ENCODE measurements around the gene MYG1. TPM values are rescaled to one million over a fixed set of nuclear protein-coding genes. Genes with fewer than 3 reads are reported as not detected.
A peak's percentile ranks its signal among the peaks of the same experiment; 100 is the strongest.

The MYG1 gene
- total and polyA plus RNA-seq, 4 experiments from 2014 or later = 46.0 to 78.2 (median 56.6) TPM

- DNase-seq = no peak
- Histone ChIP-seq H3K27me3 (ENCODE audit: insufficient read depth, low read length) (no peaks in the 10 kb centered on the region), H3K36me3 (ENCODE audit: insufficient read depth, low read length) (no peaks in the 10 kb centered on the region), H3K27ac (ENCODE audit: low read depth, low read length) (no peak overlapping the region), H3K4me1 (ENCODE audit: insufficient read depth, low read length) (peaks cover 7% of the 10 kb centered on the region), H3K9me3 (ENCODE audit: control insufficient read depth in 1 of 2, low read length in 2 of 2) (no peaks in the 10 kb centered on the region), H3K4me3 (ENCODE audit: low read length in 2 of 2) (peak overlapping the region in 1 of 2 donors; percentile 73)
- Mint-ChIP-seq H3K4me3 (peak overlapping the region; percentile 94 to 99 (median 98)), H3K4me1 (peaks cover 11 to 18% (median 14%) of the 10 kb centered on the region in 4 donors), H3K36me3 (no peaks in the 10 kb centered on the region), H3K27me3 (no peaks in the 10 kb centered on the region), H3K27ac (peak overlapping the region in 6 of 7 donors; percentile 5 to 97 (median 58)), H3K9me3 (peaks cover 0 to 1% (median 0%) of the 10 kb centered on the region in 8 donors)
- ChIA-PET CTCF (ENCODE audit: partially characterized antibody) (interaction anchor here (0.5 to 7.0 kb wide), 54 partner anchors 8 to 280 kb away, joined by 3 to 294 read pairs (median 5); partner anchors contain the start of genes AAAS, AMHR2, CSAD and ITGB7), POLR2A (ENCODE audit: partially characterized antibody) (interaction anchor here (0.6 to 4.1 kb wide), 16 partner anchors 11 to 330 kb away, joined by 3 to 111 read pairs (median 3); partner anchors contain the start of genes AAAS, ATP5MC2, MYG1 and PFDN5)
- intact Hi-C loops (cut with micrococcal nuclease) = loop anchor here (1.0 to 2.0 kb wide), 4 partner anchors 21 to 279 kb away; no protein-coding TSS in a partner anchor
Measured at GRCh38 chr12:53345486-53346188, 46.1 kb downstream of the MYG1 start.

- Histone ChIP-seq H3K36me3 (ENCODE audit: insufficient read depth, low read length) (no peaks in the 10 kb centered on the region), H3K4me1 (ENCODE audit: insufficient read depth, low read length) (peaks cover 7% of the 10 kb centered on the region), H3K4me3 (ENCODE audit: low read length in 2 of 2) (no peak overlapping the region), H3K9me3 (ENCODE audit: control insufficient read depth in 1 of 2, low read length in 2 of 2) (no peaks in the 10 kb centered on the region), H3K27ac (ENCODE audit: low read depth, low read length) (no peak overlapping the region), H3K27me3 (ENCODE audit: insufficient read depth, low read length) (no peaks in the 10 kb centered on the region)
- H3K4me3 Mint-ChIP-seq = peak overlapping the region in 3 of 8 donors; percentile 20 to 52 (median 46)
- no peak for DNase-seq
- intact Hi-C loops (cut with micrococcal nuclease) = no loop called here
- H3K4me1 Mint-ChIP-seq = peaks cover 11 to 18% (median 14%) of the 10 kb centered on the region in 4 donors
- ChIA-PET CTCF (ENCODE audit: partially characterized antibody) (interaction anchor here (1.1 to 7.0 kb wide), 8 partner anchors 11 to 186 kb away, joined by 3 to 294 read pairs (median 15); partner anchors contain the start of genes AAAS and SP7), POLR2A (ENCODE audit: partially characterized antibody) (interaction anchor here (4.1 kb wide), 1 partner anchor 22 kb away, joined by 111 read pairs; the partner anchor contains the start of gene AAAS)
- H3K27ac Mint-ChIP-seq = peak overlapping the region in 1 of 7 donors; percentile 7
- H3K36me3 Mint-ChIP-seq = no peaks in the 10 kb centered on the region
- H3K9me3 Mint-ChIP-seq = no peaks in the 10 kb centered on the region
- H3K27me3 Mint-ChIP-seq = no peaks in the 10 kb centered on the region
Measured at GRCh38 chr12:53346491-53346890, 47.0 kb downstream of the MYG1 start.

GRCh38 chr12:53347905-53348304, 48.4 kb downstream of the MYG1 start:
- no peak overlapping the region for H3K4me3 ChIP-seq (ENCODE audit: low read length in 2 of 2)
- Mint-ChIP-seq H3K27me3 (no peaks in the 10 kb centered on the region), H3K4me1 (peaks cover 15 to 24% (median 18%) of the 10 kb centered on the region in 4 donors), H3K36me3 (no peaks in the 10 kb centered on the region), H3K9me3 (no peaks in the 10 kb centered on the region), H3K27ac (no peak overlapping the region), H3K4me3 (no peak overlapping the region)
- POLR2A ChIA-PET (ENCODE audit: partially characterized antibody) = interaction anchor here (1.3 kb wide), 1 partner anchor 24 kb away, joined by 4 read pairs; no protein-coding TSS in a partner anchor
- DNase-seq = no peak
- H3K36me3 ChIP-seq (ENCODE audit: insufficient read depth, low read length) = no peaks in the 10 kb centered on the region
- no peaks in the 10 kb centered on the region for H3K27me3 ChIP-seq (ENCODE audit: insufficient read depth, low read length)
- no peak overlapping the region for H3K27ac ChIP-seq (ENCODE audit: low read depth, low read length)
- peaks cover 7% of the 10 kb centered on the region for H3K4me1 ChIP-seq (ENCODE audit: insufficient read depth, low read length)
- no peaks in the 10 kb centered on the region for H3K9me3 ChIP-seq (ENCODE audit: control insufficient read depth in 1 of 2, low read length in 2 of 2)
- intact Hi-C loops (cut with micrococcal nuclease) = no loop called here
- CTCF ChIA-PET (ENCODE audit: partially characterized antibody) = interaction anchor here (0.7 to 10.8 kb wide), 9 partner anchors 24 to 189 kb away, joined by 3 to 294 read pairs (median 4); partner anchors contain the start of genes AAAS, AMHR2 and NPFF

GRCh38 chr12:53352331-53353256, 53.1 kb downstream of the MYG1 start:
- peak overlapping the region in 4 of 7 donors; percentile 1 to 70 (median 26) for H3K27ac Mint-ChIP-seq
- H3K4me3 ChIP-seq (ENCODE audit: low read length in 2 of 2) = no peak overlapping the region
- H3K36me3 ChIP-seq (ENCODE audit: insufficient read depth, low read length) = no peaks in the 10 kb centered on the region
- no peak overlapping the region for H3K27ac ChIP-seq (ENCODE audit: low read depth, low read length)
- peaks cover 4 to 7% (median 6%) of the 10 kb centered on the region in 4 donors for H3K4me1 Mint-ChIP-seq
- CTCF ChIA-PET (ENCODE audit: partially characterized antibody) = interaction anchor here (0.7 to 10.8 kb wide), 49 partner anchors 8 to 308 kb away, joined by 3 to 203 read pairs (median 5); partner anchors contain the start of genes AAAS, AMHR2, NPFF and PRR13
- no peaks in the 10 kb centered on the region for H3K9me3 Mint-ChIP-seq
- no peaks in the 10 kb centered on the region for H3K27me3 Mint-ChIP-seq
- intact Hi-C loops (cut with micrococcal nuclease) = loop anchor here (1.0 kb wide), 2 partner anchors 30 to 69 kb away; no protein-coding TSS in a partner anchor
- H3K9me3 ChIP-seq (ENCODE audit: control insufficient read depth in 1 of 2, low read length in 2 of 2) = no peaks in the 10 kb centered on the region
- POLR2A ChIA-PET (ENCODE audit: partially characterized antibody) = interaction anchor here (0.5 to 2.0 kb wide), 15 partner anchors 27 to 156 kb away, joined by 3 to 22 read pairs (median 4); partner anchors contain the start of genes AAAS, AMHR2, PRR13 and SP1
- no peaks in the 10 kb centered on the region for H3K36me3 Mint-ChIP-seq
- peak overlapping the region in 2 of 8 donors; percentile 1 to 7 for H3K4me3 Mint-ChIP-seq
- peak; percentile 82 to 84 (median 84) for DNase-seq
- H3K27me3 ChIP-seq (ENCODE audit: insufficient read depth, low read length) = no peaks in the 10 kb centered on the region
- H3K4me1 ChIP-seq (ENCODE audit: insufficient read depth, low read length) = no peaks in the 10 kb centered on the region

GRCh38 chr12:53353257-53353655, 53.8 kb downstream of the MYG1 start:
- Histone ChIP-seq H3K4me1 (ENCODE audit: insufficient read depth, low read length) (no peaks in the 10 kb centered on the region), H3K36me3 (ENCODE audit: insufficient read depth, low read length) (no peaks in the 10 kb centered on the region), H3K27me3 (ENCODE audit: insufficient read depth, low read length) (no peaks in the 10 kb centered on the region), H3K9me3 (ENCODE audit: control insufficient read depth in 1 of 2, low read length in 2 of 2) (no peaks in the 10 kb centered on the region), H3K27ac (ENCODE audit: low read depth, low read length) (no peak overlapping the region), H3K4me3 (ENCODE audit: low read length in 2 of 2) (no peak overlapping the region)
- Mint-ChIP-seq H3K4me3 (no peak overlapping the region), H3K27ac (no peak overlapping the region), H3K9me3 (no peaks in the 10 kb centered on the region), H3K36me3 (no peaks in the 10 kb centered on the region), H3K27me3 (no peaks in the 10 kb centered on the region), H3K4me1 (peaks cover 4 to 7% (median 6%) of the 10 kb centered on the region in 4 donors)
- ChIA-PET POLR2A (ENCODE audit: partially characterized antibody) (interaction anchor here (0.6 to 2.0 kb wide), 7 partner anchors 26 to 145 kb away, joined by 3 to 22 read pairs (median 5); partner anchors contain the start of genes AMHR2, PRR13 and SP1), CTCF (ENCODE audit: partially characterized antibody) (interaction anchor here (1.4 to 10.8 kb wide), 17 partner anchors 8 to 157 kb away, joined by 3 to 203 read pairs (median 13); partner anchors contain the start of genes AAAS, AMHR2, NPFF and SP1)
- intact Hi-C loops (cut with micrococcal nuclease) = no loop called here
- DNase-seq = no peak

- Mint-ChIP-seq H3K9me3 (no peaks in the 10 kb centered on the region), H3K27me3 (no peaks in the 10 kb centered on the region), H3K27ac (no peak overlapping the region), H3K4me3 (no peak overlapping the region), H3K36me3 (no peaks in the 10 kb centered on the region), H3K4me1 (peaks cover 4 to 7% (median 6%) of the 10 kb centered on the region in 4 donors)
- H3K27ac ChIP-seq (ENCODE audit: low read depth, low read length) = no peak overlapping the region
- DNase-seq = no peak
- intact Hi-C loops (cut with micrococcal nuclease) = no loop called here
- ChIA-PET POLR2A (ENCODE audit: partially characterized antibody) (interaction anchor here (1.2 kb wide), 1 partner anchor 145 kb away, joined by 4 read pairs; no protein-coding TSS in a partner anchor), CTCF (ENCODE audit: partially characterized antibody) (interaction anchor here (0.6 to 10.8 kb wide), 7 partner anchors 10 to 156 kb away, joined by 3 to 203 read pairs (median 12); partner anchors contain the start of genes AMHR2, NPFF and PRR13)
- no peaks in the 10 kb centered on the region for H3K4me1 ChIP-seq (ENCODE audit: insufficient read depth, low read length)
- no peaks in the 10 kb centered on the region for H3K36me3 ChIP-seq (ENCODE audit: insufficient read depth, low read length)
- H3K4me3 ChIP-seq (ENCODE audit: low read length in 2 of 2) = no peak overlapping the region
- no peaks in the 10 kb centered on the region for H3K9me3 ChIP-seq (ENCODE audit: control insufficient read depth in 1 of 2, low read length in 2 of 2)
- no peaks in the 10 kb centered on the region for H3K27me3 ChIP-seq (ENCODE audit: insufficient read depth, low read length)
Measured at GRCh38 chr12:53355121-53355520, 55.6 kb downstream of the MYG1 start.
